Suprapubic skin (tissue), 4 donors: ENCODE measurements around the gene STRIP2. TPM values are rescaled to one million over a fixed set of nuclear protein-coding genes. Genes with fewer than 3 reads are reported as not detected.
A peak's percentile ranks its signal among the peaks of the same experiment; 100 is the strongest.

Source experiments
- DNase-seq, 2 donors: peaks; one replicate each; pipeline ENCODE4 v3.0.0-alpha.2; 2019; ENCODE audit warnings: low spot score in 2 of 2
- H3K27ac ChIP-seq: fragments of 200-600 bp; sonication (generic); one replicate; pipeline ENCODE4 v1.5.1; 2019
- H3K27me3 ChIP-seq: fragments of 200-600 bp; sonication (generic); one replicate; pipeline ENCODE4 v1.5.1; 2019
- H3K36me3 ChIP-seq: fragments of 200-600 bp; sonication (generic); one replicate; pipeline ENCODE4 v1.5.1; 2019
- H3K4me1 ChIP-seq: fragments of 200-600 bp; sonication (generic); one replicate; pipeline ENCODE4 v1.5.1; 2019
- H3K4me3 ChIP-seq: fragments of 200-600 bp; sonication (generic); one replicate; pipeline ENCODE4 v1.5.1; 2019; ENCODE audit warnings: mild to moderate bottlenecking
- H3K9me3 ChIP-seq: fragments of 200-600 bp; sonication (generic); one replicate; pipeline ENCODE4 v1.5.1; 2019
- EP300 ChIP-seq: sonication (generic); formaldehyde crosslinking; IDR thresholded peaks from one replicate; pipeline ENCODE4 v1.6.1; 2017; ENCODE audit warnings: antibody characterized with exemption
- POLR2A ChIP-seq, 2 donors: fragments of 450-650 bp; IDR thresholded peaks; one replicate each; pipeline ENCODE4 v1.6.1; 2017; ENCODE audit warnings: antibody characterized with exemption in 2 of 2, mild to moderate bottlenecking in 2 of 2, moderate library complexity in 2 of 2
- POLR2AphosphoS5 ChIP-seq, 3 donors: sonication (generic); formaldehyde crosslinking; IDR thresholded peaks; one replicate each; pipeline ENCODE4 v1.6.1; 2017; ENCODE audit warnings: antibody characterized with exemption in 3 of 3
- WGBS: methylation state at CpG from one replicate; pipeline ENCODE4 v1.1.5; 2018; 5-methylcytosine and 5-hydroxymethylcytosine counted together
- total RNA-seq, 4 donors: library from RNA; depleted of rRNA; stranded (reverse); fragments of >200 nt; gene quantifications; one replicate each; pipeline ENCODE4 v1.1.0, GENCODE V29; 2016
- TF ChIP-seq, protein P1 (sequence below), 2 donors: fragments of 200-600 bp in 1 of 2; fragments of 450-650 bp in 1 of 2; sonication (generic) in 1 of 2; IDR thresholded peaks; one replicate each; pipeline ENCODE4 v1.5.1; 2016 to 2019; ENCODE audit warnings: antibody characterized with exemption in 2 of 2, mild to moderate bottlenecking in 1 of 2, moderate library complexity in 1 of 2

Gene STRIP2
- total RNA-seq, 4 donors from 2014 or later: 0.23 to 1.6 (median 0.69) TPM

DNA sequence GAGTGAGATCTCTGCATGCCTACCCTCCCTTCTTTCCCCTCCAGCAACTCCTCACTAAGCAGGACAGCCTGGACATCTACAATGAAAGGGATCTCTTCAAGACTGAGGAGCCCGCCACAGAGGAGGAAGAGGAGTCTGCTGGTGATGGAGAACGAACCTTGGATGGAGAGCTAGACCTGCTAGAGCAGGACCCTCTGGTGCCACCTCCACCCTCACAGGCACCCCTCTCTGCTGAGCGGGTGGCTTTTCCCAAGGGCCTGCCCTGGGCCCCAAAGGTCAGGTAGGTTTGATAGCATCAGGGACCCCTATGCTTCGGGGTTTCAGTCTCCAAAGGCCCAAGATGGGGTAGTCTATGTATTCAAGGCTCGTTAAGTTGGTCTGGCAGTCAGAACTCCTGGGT is 23.9 kb downstream of the STRIP2 start:
- H3K27me3 ChIP-seq: no peaks in the 10 kb centered on the region
- TF ChIP-seq EP300: no peak
- no peak for TF ChIP-seq POLR2A (IDR thresholded peaks at IDR 0.05)
- TF ChIP-seq POLR2AphosphoS5 (IDR thresholded peaks at IDR 0.05): no peak
- H3K9me3 ChIP-seq: no peaks in the 10 kb centered on the region
- DNase-seq: peak in 1 of 2 donors; percentile 54
- H3K27ac ChIP-seq: no peak overlapping the region
- H3K4me3 ChIP-seq: no peak overlapping the region
- H3K36me3 ChIP-seq: no peaks in the 10 kb centered on the region
- WGBS: 96% methylated on average over 5 of the region's 5 CpGs
- no peaks in the 10 kb centered on the region for H3K4me1 ChIP-seq

DNA sequence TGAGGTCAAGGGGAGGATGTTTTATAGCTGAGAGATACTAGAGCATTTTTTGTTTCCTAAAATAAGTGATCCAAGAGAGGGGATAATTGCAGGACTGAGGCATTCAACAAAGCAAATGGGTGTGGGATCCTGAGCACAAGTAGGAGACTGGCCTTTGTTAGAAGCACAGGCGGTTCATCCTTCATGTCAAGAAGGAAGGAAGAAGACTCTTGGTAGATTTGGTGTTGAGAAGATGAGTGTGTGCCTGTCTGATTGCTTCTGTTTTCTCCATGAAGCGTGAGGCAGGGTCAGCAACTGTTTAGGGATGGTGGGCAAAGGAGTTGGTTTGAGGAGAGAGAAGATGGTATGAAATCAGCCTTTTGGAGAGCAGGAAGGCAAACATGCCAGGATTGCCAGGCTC is 27.6 kb downstream of the STRIP2 start:
- DNase-seq: peak in 1 of 2 donors; percentile 43
- Histone ChIP-seq H3K27ac (no peak overlapping the region), H3K4me3 (no peak overlapping the region), H3K4me1 (no peaks in the 10 kb centered on the region), H3K9me3 (no peaks in the 10 kb centered on the region), H3K36me3 (no peaks in the 10 kb centered on the region), H3K27me3 (no peaks in the 10 kb centered on the region)
- TF ChIP-seq POLR2AphosphoS5 (IDR thresholded peaks at IDR 0.05): no peak
- TF ChIP-seq, protein P1, sequence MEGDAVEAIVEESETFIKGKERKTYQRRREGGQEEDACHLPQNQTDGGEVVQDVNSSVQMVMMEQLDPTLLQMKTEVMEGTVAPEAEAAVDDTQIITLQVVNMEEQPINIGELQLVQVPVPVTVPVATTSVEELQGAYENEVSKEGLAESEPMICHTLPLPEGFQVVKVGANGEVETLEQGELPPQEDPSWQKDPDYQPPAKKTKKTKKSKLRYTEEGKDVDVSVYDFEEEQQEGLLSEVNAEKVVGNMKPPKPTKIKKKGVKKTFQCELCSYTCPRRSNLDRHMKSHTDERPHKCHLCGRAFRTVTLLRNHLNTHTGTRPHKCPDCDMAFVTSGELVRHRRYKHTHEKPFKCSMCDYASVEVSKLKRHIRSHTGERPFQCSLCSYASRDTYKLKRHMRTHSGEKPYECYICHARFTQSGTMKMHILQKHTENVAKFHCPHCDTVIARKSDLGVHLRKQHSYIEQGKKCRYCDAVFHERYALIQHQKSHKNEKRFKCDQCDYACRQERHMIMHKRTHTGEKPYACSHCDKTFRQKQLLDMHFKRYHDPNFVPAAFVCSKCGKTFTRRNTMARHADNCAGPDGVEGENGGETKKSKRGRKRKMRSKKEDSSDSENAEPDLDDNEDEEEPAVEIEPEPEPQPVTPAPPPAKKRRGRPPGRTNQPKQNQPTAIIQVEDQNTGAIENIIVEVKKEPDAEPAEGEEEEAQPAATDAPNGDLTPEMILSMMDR (IDR thresholded peaks at IDR 0.05): no peak
- no peak for TF ChIP-seq POLR2A (IDR thresholded peaks at IDR 0.05)
- TF ChIP-seq EP300: no peak
- WGBS: 97% methylated on average over 2 of the region's 2 CpGs

DNA sequence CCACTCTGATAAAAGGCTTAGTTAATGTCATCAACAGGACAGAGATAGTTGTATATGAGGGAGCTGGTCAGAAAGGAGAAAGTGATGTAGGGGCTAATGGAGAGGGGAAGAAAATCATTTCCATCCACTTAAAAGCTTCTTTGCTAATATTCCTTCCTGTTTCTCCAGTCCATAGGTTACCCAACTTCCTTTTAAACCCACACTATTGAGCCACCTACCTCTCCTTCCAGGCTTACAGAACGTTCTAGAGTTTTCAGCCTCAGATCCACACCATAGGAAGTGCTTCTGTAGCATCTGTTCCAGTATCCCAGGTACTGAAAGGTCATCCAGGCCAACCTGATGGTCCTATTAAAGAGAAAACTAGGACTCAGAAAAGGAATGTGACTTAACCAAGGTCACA is 28.2 kb downstream of the STRIP2 start:
- Histone ChIP-seq H3K9me3 (no peaks in the 10 kb centered on the region), H3K27ac (no peak overlapping the region), H3K4me1 (no peaks in the 10 kb centered on the region), H3K4me3 (no peak overlapping the region), H3K36me3 (no peaks in the 10 kb centered on the region), H3K27me3 (no peaks in the 10 kb centered on the region)
- no peak for TF ChIP-seq EP300
- TF ChIP-seq, protein P1 (IDR thresholded peaks at IDR 0.05): no peak
- TF ChIP-seq POLR2AphosphoS5 (IDR thresholded peaks at IDR 0.05): no peak
- no peak for TF ChIP-seq POLR2A (IDR thresholded peaks at IDR 0.05)
- DNase-seq: no peak
- 75% methylated on average over 1 of the region's 1 CpG for WGBS

DNA sequence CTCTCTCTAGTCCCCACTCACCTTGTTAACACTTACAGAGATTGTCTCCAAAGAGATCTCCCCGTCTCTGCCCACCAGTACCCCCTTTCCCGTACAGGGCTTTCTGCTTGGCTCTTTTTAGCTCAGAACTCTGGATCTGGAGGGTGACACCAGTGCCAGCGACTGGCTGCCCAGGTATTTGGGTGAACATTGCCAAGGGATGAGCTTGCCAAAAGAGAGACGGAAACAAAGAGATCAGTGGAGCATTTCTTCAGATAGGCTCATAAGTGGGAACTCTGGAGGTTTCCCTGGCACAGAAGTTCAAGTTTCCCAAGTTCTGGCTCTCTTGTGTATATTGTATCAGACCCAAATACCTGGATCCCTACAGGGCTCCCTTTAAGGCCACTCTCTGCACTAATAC is 30.0 kb downstream of the STRIP2 start:
- H3K4me1 ChIP-seq: peaks cover 5% of the 10 kb centered on the region
- DNase-seq: peak in 1 of 2 donors; percentile 44
- 64% methylated on average over 4 of the region's 4 CpGs for WGBS
- no peak overlapping the region for H3K27ac ChIP-seq
- no peaks in the 10 kb centered on the region for H3K9me3 ChIP-seq
- TF ChIP-seq POLR2A (IDR thresholded peaks at IDR 0.05) (no peak), POLR2AphosphoS5 (IDR thresholded peaks at IDR 0.05) (no peak), EP300 (no peak)
- TF ChIP-seq, protein P1 (IDR thresholded peaks at IDR 0.05): no peak
- no peaks in the 10 kb centered on the region for H3K27me3 ChIP-seq
- no peaks in the 10 kb centered on the region for H3K36me3 ChIP-seq
- H3K4me3 ChIP-seq: no peak overlapping the region

DNA sequence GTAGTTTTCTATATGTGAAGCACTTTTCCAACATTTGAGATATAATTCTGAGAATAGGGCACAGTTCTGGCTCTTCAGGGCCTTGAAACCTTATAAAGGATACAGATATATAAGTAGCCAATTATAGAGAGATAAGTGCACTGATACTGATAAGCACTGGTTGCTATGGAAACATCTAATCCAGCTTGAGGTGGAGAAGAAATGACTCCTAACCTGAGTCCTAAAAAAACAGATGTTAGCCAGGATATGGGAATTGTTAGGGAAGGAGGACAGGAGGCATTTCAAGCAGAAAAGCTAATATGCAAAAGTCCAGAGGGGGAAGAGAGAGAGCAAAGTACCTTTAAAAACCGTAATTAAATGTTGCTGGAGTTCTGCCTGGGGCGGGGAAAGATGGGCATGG is 30.8 kb downstream of the STRIP2 start:
- H3K36me3 ChIP-seq: no peaks in the 10 kb centered on the region
- no peak overlapping the region for H3K27ac ChIP-seq
- 50% methylated on average over 2 of the region's 2 CpGs for WGBS
- no peak for TF ChIP-seq POLR2A (IDR thresholded peaks at IDR 0.05)
- TF ChIP-seq EP300: no peak
- TF ChIP-seq, protein P1 (IDR thresholded peaks at IDR 0.05): no peak
- H3K4me1 ChIP-seq: peaks cover 5% of the 10 kb centered on the region
- no peaks in the 10 kb centered on the region for H3K27me3 ChIP-seq
- no peak for DNase-seq
- no peak overlapping the region for H3K4me3 ChIP-seq
- H3K9me3 ChIP-seq: no peaks in the 10 kb centered on the region

DNA sequence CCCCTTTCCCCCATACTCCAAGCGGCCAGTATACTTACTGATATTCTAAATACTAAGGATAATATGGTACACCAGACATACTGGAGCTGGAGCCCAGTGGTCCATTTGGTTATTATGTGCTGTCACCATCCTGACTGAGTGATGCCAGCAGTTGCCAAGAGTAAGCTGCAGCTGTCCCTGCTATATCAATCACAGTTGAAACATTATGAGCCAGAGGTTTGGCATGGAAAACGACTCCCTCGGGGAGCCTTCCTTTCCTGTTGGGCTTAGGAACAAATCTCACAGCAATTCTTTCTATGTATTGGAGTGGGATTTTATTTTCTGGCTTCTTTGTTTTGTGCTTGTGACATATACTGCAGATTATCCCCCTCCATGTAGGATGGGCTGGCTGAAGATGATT is 32.6 kb downstream of the STRIP2 start:
- DNase-seq: no peak
- Histone ChIP-seq H3K27me3 (no peaks in the 10 kb centered on the region), H3K36me3 (no peaks in the 10 kb centered on the region), H3K4me3 (no peak overlapping the region), H3K9me3 (no peaks in the 10 kb centered on the region), H3K27ac (no peak overlapping the region), H3K4me1 (peaks cover 5% of the 10 kb centered on the region)
- WGBS: 65% methylated on average over 3 of the region's 3 CpGs
- TF ChIP-seq, protein P1 (IDR thresholded peaks at IDR 0.05): no peak
- no peak for TF ChIP-seq POLR2AphosphoS5 (IDR thresholded peaks at IDR 0.05)
- TF ChIP-seq POLR2A (IDR thresholded peaks at IDR 0.05): no peak
- no peak for TF ChIP-seq EP300
